Ishikawa (cell line): ENCODE results near the gene SLC39A5.

Experiments
- CEBPB ChIP-seq: IDR thresholded peaks from 2 replicates; pipeline ENCODE4 v1.6.1; 2012
- CREB1 ChIP-seq: IDR thresholded peaks from 2 replicates; pipeline ENCODE4 v1.6.1; 2012; ENCODE audit warnings: low read depth
- EGR1 ChIP-seq: IDR thresholded peaks from 2 replicates; pipeline ENCODE4 v1.6.1; 2012
- EP300 ChIP-seq: IDR thresholded peaks from 2 replicates; pipeline ENCODE4 v1.6.1; 2012; ENCODE audit warnings: borderline replicate concordance
- FOXM1 ChIP-seq: IDR thresholded peaks from 2 replicates; pipeline ENCODE4 v1.6.1; 2012; ENCODE audit warnings: low read depth, borderline replicate concordance
- NFIC ChIP-seq: IDR thresholded peaks from 2 replicates; pipeline ENCODE4 v1.6.1; 2012
- RAD21 ChIP-seq: IDR thresholded peaks from 2 replicates; pipeline ENCODE4 v1.6.1; 2012; ENCODE audit warnings: low read depth
- REST ChIP-seq: IDR thresholded peaks from 2 replicates; pipeline ENCODE4 v1.6.1; 2012; ENCODE audit warnings: low read depth, mild to moderate bottlenecking
- TAF1 ChIP-seq: IDR thresholded peaks from 2 replicates; pipeline ENCODE4 v1.6.1; 2012; ENCODE audit warnings: low read depth, mild to moderate bottlenecking
- TCF12 ChIP-seq: IDR thresholded peaks from 2 replicates; pipeline ENCODE4 v1.6.1; 2012; ENCODE audit warnings: low read depth
- TEAD4 ChIP-seq: IDR thresholded peaks from 2 replicates; pipeline ENCODE4 v1.6.1; 2012
- USF1 ChIP-seq: IDR thresholded peaks from 2 replicates; pipeline ENCODE4 v1.6.1; 2012
- YY1 ChIP-seq: IDR thresholded peaks from 2 replicates; pipeline ENCODE4 v1.6.1; 2012; ENCODE audit warnings: low read depth
- ZBTB7A ChIP-seq: IDR thresholded peaks from 2 replicates; pipeline ENCODE4 v1.6.1; 2012; ENCODE audit warnings: low read depth
- TF ChIP-seq, protein P1 (sequence below): IDR thresholded peaks from 2 replicates; pipeline ENCODE4 v1.6.1; 2012

The SLC39A5 gene

DNA sequence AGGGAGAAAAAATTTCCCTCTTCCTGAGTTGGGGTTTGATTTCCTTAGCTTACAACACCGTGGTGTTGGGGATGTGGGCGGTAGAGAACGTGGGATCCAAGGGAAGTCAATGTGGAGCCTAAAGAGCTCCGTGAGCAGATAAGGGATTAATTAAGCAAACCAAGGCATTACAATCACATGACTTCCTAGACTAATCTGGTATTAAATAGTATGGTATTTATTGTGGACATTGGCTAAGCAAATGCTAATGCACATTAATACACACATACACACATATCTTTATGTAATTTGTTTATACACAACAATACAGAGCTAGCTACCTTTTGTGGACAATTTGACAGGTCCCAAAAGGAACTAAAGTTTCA lies 7.3 kb upstream of the SLC39A5 start:
- TF ChIP-seq TEAD4 (no peak), TCF12 (no peak), NFIC (no peak), REST (no peak), RAD21 (no peak), TAF1 (no peak), FOXM1 (no peak), YY1 (no peak), USF1 (no peak), EGR1 (no peak), EP300 (no peak), CREB1 (no peak), ZBTB7A (no peak), CEBPB (no peak)
- TF ChIP-seq, protein P1, sequence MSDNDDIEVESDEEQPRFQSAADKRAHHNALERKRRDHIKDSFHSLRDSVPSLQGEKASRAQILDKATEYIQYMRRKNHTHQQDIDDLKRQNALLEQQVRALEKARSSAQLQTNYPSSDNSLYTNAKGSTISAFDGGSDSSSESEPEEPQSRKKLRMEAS = no peak

DNA sequence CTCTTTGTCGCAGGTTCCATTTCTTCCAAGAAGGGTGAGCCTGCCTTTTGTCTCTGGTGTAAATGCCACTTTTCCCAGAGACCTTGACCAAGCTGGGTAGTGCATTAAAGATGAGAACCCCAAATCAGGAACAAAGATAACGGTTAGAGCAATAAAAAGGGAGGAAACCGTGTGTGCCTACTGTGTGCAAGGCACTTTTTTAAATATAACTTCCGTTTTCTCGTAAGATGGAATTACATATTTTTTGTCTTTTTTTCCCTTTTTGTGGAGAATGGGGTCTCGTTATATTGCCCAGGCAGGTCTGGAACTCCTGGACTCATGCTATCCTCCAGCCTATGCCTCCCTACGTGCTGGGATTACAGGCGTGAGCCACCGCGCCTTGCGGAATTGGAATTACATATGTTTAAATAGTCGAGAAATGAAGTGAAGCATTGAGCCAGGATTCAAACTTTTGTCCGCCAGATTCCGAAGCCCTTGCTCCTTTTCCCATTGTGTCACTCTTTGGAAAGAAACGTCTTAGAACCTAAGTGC lies 6.2 kb upstream of the SLC39A5 start:
- TF ChIP-seq ZBTB7A = no peak

- TF ChIP-seq EGR1 (0 out of 2 replicates have a peak, but pooled peaks have one; percentile 5), EP300 (peak; percentile 8; the same call in 1 of the 2 replicates), CEBPB (no peak), ZBTB7A (peak; percentile 99), TCF12 (peak; percentile 64; the same call in 1 of the 2 replicates), NFIC (peak; percentile 30; the same call in 1 of the 2 replicates), USF1 (peak; percentile 44), RAD21 (peak; percentile 51), CREB1 (no peak; the same call in 1 of the 2 replicates), TEAD4 (peak; percentile 81), REST (no peak), FOXM1 (peak; percentile 74; the same call in 1 of the 2 replicates), YY1 (peak; percentile 69), TAF1 (peak; percentile 76; the same call in 1 of the 2 replicates)
- TF ChIP-seq, protein P1 = peak; percentile 93
Observed at GRCh38 chr12:56224102-56224701, 5.6 kb upstream of the SLC39A5 start, which contains the start of gene NABP2. Gene NABP2 (plus strand): TSS chr12:56224342. CDS start chr12:56224857, 515 bp downstream.

GRCh38 chr12:56224954-56225353 lies 4.9 kb upstream of the SLC39A5 start:
- TF ChIP-seq REST (peak; percentile 83), ZBTB7A (no peak), EP300 (no peak), TEAD4 (no peak), CEBPB (no peak), RAD21 (no peak), TAF1 (no peak)
- TF ChIP-seq, protein P1 = no peak
